Measurements from ENCODE around the gene SPEF2.

DNA sequence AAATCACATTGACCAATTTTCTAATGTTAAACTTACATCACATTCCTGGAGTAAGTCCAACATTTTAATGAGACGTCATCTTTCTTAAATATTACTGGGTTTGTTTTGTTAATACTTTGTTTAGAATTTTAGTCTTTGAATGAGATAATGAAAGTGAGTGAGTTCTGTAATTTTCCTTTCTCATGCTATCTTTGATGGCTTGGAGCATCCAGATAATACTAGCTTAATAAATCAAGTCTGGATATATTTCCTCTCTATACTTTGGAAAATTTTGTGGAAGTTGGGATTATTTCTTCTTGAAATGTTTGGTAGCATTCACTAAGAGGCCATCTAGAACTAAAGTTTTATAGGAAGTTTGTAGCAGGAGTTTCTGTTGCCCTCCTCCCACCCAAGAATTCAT is 148.3 kb downstream of the SPEF2 start:
- TF ChIP-seq EZH2 (IDR thresholded peaks at IDR 0.05; ENCODE audit: low read depth, unreplicated experiment) (no peak), POLR2AphosphoS5 (IDR thresholded peaks at IDR 0.05; ENCODE audit: low read depth) (no peak), CTCF (conservative IDR thresholded peaks at IDR 0.05; ENCODE audit: low read depth in 2 of 2) (no peak), EZH2phosphoT487 (IDR thresholded peaks at IDR 0.05; ENCODE audit: unreplicated experiment) (no peak)
- TF ChIP-seq, protein P1, sequence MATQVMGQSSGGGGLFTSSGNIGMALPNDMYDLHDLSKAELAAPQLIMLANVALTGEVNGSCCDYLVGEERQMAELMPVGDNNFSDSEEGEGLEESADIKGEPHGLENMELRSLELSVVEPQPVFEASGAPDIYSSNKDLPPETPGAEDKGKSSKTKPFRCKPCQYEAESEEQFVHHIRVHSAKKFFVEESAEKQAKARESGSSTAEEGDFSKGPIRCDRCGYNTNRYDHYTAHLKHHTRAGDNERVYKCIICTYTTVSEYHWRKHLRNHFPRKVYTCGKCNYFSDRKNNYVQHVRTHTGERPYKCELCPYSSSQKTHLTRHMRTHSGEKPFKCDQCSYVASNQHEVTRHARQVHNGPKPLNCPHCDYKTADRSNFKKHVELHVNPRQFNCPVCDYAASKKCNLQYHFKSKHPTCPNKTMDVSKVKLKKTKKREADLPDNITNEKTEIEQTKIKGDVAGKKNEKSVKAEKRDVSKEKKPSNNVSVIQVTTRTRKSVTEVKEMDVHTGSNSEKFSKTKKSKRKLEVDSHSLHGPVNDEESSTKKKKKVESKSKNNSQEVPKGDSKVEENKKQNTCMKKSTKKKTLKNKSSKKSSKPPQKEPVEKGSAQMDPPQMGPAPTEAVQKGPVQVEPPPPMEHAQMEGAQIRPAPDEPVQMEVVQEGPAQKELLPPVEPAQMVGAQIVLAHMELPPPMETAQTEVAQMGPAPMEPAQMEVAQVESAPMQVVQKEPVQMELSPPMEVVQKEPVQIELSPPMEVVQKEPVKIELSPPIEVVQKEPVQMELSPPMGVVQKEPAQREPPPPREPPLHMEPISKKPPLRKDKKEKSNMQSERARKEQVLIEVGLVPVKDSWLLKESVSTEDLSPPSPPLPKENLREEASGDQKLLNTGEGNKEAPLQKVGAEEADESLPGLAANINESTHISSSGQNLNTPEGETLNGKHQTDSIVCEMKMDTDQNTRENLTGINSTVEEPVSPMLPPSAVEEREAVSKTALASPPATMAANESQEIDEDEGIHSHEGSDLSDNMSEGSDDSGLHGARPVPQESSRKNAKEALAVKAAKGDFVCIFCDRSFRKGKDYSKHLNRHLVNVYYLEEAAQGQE (IDR thresholded peaks at IDR 0.05; ENCODE audit: unreplicated experiment), result no peak
